ENCODE data around the gene MYOM1.
"Not testable (repeated sequence)": the region's sequence is repeated elsewhere in the genome, so short reads cannot be mapped to it uniquely, and the experiment has no call there.

MYOM1 gene

GRCh38 chr18:3066341-3067110, 153.2 kb downstream of the MYOM1 start:
- no peak for TF ChIP-seq POLR2A (IDR thresholded peaks at IDR 0.05; ENCODE audit: low read length)
- no peak for TF ChIP-seq GATA1 (IDR thresholded peaks at IDR 0.05; ENCODE audit: low read depth, low read length)
- no peak for DNase-seq

GRCh38 chr18:3063766-3064165, 156.0 kb downstream of the MYOM1 start:
- DNase-seq: not testable (repeated sequence)

- peak; percentile 60 to 78 for DNase-seq
- no peak for TF ChIP-seq POLR2A (IDR thresholded peaks at IDR 0.05; ENCODE audit: low read length)
- no peak for TF ChIP-seq GATA1 (IDR thresholded peaks at IDR 0.05; ENCODE audit: low read depth, low read length)
These were observed 156.7 kb downstream of the MYOM1 start for GRCh38 chr18:3062798-3063680.

- TF ChIP-seq GATA1 (IDR thresholded peaks at IDR 0.05; ENCODE audit: low read depth, low read length): no peak
- no peak for DNase-seq
These were observed 158.0 kb downstream of the MYOM1 start for GRCh38 chr18:3061581-3062312.

- TF ChIP-seq POLR2A (IDR thresholded peaks at IDR 0.05; ENCODE audit: low read length) (no peak), GATA1 (IDR thresholded peaks at IDR 0.05; ENCODE audit: low read depth, low read length) (no peak)
These were observed 158.8 kb downstream of the MYOM1 start for GRCh38 chr18:3060667-3061580.

GRCh38 chr18:3059272-3059671, 160.5 kb downstream of the MYOM1 start:
- no peak for TF ChIP-seq GATA1 (IDR thresholded peaks at IDR 0.05; ENCODE audit: low read depth, low read length)
- no peak for TF ChIP-seq POLR2A (IDR thresholded peaks at IDR 0.05; ENCODE audit: low read length)
- no peak for DNase-seq

More at GRCh38 chr18:3060667-3061580, 158.8 kb downstream of the MYOM1 start:
- DNase-seq: no peak

GRCh38 chr18:3058328-3059191, 161.2 kb downstream of the MYOM1 start:
- TF ChIP-seq GATA1 (IDR thresholded peaks at IDR 0.05; ENCODE audit: low read depth, low read length) (no peak), POLR2A (IDR thresholded peaks at IDR 0.05; ENCODE audit: low read length) (no peak)
- DNase-seq: no peak

- no peak for DNase-seq
These were observed 162.2 kb downstream of the MYOM1 start for GRCh38 chr18:3057526-3057925.

GRCh38 chr18:3056311-3056710, 163.5 kb downstream of the MYOM1 start:
- no peak for TF ChIP-seq GATA1 (IDR thresholded peaks at IDR 0.05; ENCODE audit: low read depth, low read length)
- no peak for TF ChIP-seq POLR2A (IDR thresholded peaks at IDR 0.05; ENCODE audit: low read length)
- no peak for DNase-seq

More at GRCh38 chr18:3057526-3057925, 162.2 kb downstream of the MYOM1 start:
- TF ChIP-seq POLR2A (IDR thresholded peaks at IDR 0.05; ENCODE audit: low read length) (no peak), GATA1 (IDR thresholded peaks at IDR 0.05; ENCODE audit: low read depth, low read length) (no peak)

- DNase-seq: no peak
- no peak for TF ChIP-seq GATA1 (IDR thresholded peaks at IDR 0.05; ENCODE audit: low read depth, low read length)
These were observed 164.0 kb downstream of the MYOM1 start for GRCh38 chr18:3055816-3056215.

GRCh38 chr18:3055186-3055728, 164.5 kb downstream of the MYOM1 start:
- no peak for DNase-seq
- no peak for TF ChIP-seq POLR2A (IDR thresholded peaks at IDR 0.05; ENCODE audit: low read length)
- TF ChIP-seq GATA1 (IDR thresholded peaks at IDR 0.05; ENCODE audit: low read depth, low read length): no peak

GRCh38 chr18:3054780-3055179, 165.0 kb downstream of the MYOM1 start:
- TF ChIP-seq POLR2A (IDR thresholded peaks at IDR 0.05; ENCODE audit: low read length) (no peak), GATA1 (IDR thresholded peaks at IDR 0.05; ENCODE audit: low read depth, low read length) (no peak)
- no peak for DNase-seq
